HG02870 (cell line): ENCODE data around the gene SLC1A5.

ENCODE experiments used
- ATAC-seq: cut with Tn5 transposase; IDR thresholded peaks from one replicate; pipeline ENCODE4 v1.9.1; 2021; ENCODE audit warnings: mild to moderate bottlenecking, moderate library complexity; ENCODE audit not compliant: unreplicated experiment

SLC1A5 gene

GRCh38 chr19:46745030-46745429, 43.4 kb downstream of the SLC1A5 start:
- ATAC-seq, result no peak

GRCh38 chr19:46744005-46744691, 44.2 kb downstream of the SLC1A5 start:
- no peak for ATAC-seq

DNA sequence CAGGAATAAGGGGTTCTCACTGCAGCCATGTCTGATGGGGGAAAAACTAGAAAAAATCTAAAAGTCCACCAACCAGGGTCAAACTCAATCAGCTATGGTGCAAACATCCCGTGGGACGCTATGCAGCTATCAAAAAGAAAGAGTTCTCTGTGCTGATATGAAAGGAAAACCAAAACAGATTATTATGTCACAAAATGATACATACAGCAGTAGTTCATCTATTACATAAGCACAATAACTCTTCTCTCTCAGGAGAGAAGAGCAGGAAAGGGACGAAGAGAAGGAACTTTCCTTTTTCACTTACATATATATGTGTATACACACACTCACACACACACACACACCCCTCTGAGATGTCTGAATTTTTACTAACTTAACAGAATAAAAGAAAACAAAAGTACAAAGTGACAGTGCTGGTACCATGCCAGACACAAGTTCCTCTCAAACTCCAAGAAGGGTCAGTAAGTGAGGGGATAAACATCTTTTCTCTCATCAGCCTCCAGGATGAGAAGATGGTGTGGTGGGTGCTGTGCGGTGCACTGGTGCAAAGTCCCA, 45.4 kb downstream of the SLC1A5 start:
- ATAC-seq, result no peak

DNA sequence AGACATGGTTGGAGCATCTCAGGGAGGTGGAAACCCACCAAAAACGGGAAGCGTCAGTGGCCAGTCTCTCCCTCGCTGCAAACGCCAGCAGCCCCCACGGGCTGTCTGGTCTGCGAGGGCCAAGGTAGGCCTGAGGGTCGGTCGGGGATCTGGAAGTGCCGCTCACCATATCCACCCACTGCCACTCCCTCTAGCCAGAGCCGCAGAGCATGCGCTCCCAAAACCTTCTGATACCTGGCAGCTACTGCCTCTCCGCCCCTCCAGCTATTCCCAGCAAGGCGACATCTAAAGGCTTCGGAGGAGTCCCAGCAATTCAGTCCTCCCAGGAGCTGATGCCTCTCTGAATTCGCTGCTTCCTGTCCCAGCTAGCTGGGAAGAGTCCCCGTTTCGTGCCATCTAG, 46.9 kb downstream of the SLC1A5 start:
- no peak for ATAC-seq

DNA sequence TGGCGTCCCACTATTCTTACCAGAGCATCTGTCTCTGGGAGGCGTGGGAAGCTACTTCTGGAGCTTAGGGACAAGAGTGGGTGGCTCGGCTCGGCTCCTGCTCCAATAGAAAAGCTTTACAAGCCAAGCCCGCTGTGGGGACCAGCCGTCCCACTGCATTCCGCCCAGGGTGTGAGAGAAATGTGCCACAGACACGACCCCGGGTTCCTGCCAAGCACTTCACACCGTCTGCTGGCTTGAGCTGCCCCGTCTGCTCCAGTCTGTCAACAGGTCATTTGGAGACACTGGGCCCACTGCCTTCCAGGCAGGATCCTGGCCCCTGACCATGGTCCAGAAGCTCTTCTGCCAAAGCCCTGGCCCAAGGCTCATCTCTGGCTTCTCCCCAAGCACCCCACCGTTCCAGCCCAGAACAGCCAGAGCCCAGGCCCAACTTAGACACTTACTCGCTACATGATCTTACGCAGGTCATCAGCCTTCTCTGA, 49.1 kb downstream of the SLC1A5 start:
- no peak for ATAC-seq

GRCh38 chr19:46737761-46738171, 50.6 kb downstream of the SLC1A5 start:
- ATAC-seq, result no peak

GRCh38 chr19:46737298-46737654, 51.1 kb downstream of the SLC1A5 start:
- no peak for ATAC-seq

- ATAC-seq, result no peak
Observed at GRCh38 chr19:46736531-46737297, 51.7 kb downstream of the SLC1A5 start.

GRCh38 chr19:46733690-46734292, 54.6 kb downstream of the SLC1A5 start:
- ATAC-seq, result no peak

- ATAC-seq, result no peak
Observed at GRCh38 chr19:46732966-46733689, 55.3 kb downstream of the SLC1A5 start.

DNA sequence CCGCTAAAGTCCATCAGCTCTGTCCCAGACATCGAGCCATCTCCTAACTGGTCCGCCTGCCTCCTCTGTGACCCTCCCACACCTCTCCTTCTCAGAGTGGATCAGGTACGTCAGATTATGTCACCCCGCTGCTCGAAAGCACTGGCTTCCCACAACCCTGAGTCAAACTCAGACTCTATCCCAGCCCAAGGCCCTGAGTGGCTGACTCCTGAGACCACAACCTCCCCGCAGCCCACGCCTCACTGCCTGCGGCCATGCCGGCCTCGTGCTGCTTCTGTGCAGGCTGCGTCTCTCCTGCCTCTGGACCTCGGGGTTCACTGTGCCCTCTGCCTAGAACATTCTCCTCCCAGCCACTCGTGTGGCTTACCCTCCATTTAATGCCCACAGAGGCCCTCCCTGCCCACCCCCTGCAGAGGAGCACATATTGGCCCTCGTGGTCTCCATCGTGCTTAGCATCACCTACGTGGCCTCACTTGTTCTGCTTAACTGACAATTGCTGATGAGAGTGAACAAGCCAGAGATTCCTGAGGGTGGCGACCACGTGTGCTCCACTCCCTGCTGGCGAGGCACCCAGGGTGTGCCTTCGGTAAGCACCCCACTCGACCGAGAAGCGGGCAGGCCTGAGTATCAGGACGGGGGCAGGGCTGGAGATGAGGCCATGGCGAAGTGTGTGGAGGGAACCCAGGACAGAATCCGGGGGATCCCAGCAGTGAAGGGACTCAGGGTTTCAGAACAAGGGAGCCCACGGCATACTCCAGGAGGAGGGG, 56.0 kb downstream of the SLC1A5 start:
- no peak for ATAC-seq

GRCh38 chr19:46731584-46731983, 56.8 kb downstream of the SLC1A5 start:
- no peak for ATAC-seq

DNA sequence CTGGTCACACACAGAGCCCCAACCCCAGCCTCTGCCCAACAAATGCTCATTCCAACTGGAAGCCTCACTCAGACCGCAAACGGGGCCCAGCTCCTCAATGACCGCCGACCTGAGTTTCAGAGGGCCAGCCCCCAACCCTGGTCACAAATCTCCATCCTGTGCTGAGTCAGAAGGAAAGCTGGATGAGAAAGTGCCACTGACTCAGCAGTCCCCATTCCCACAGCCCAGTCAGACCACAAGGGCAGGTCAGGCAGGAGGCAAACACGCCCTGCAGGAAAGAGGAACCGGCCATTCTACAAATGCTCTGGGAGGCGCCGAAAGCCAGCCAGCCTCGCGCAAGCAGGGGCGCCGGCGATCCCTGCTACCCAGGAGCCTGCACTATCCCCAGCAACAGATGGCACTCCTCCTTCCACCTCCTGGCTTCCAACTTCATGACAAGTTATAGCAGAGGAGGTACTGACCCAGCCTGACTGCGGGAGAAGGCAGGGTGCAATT, 57.3 kb downstream of the SLC1A5 start:
- no peak for ATAC-seq

GRCh38 chr19:46730595-46730994, 57.8 kb downstream of the SLC1A5 start:
- no peak for ATAC-seq

DNA sequence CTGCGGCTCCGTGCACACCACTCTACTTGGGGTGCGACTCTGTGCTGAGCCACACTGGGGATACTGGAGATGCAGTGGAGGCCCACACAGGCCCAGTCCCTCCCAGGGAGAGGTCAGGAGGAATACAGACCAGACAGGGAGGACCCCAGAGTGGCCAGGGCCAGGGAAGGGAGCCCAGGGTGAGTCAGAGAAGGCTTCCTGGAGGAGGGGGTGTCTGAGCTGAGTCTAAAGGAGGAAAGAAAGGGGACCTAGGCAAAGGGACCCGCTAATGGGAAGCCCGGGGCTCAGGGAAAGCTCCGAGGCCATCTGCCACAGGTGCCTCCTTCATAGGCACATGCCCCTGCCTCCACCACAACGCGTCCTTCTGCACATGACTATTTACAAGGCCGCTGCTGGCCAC, 58.2 kb downstream of the SLC1A5 start:
- no peak for ATAC-seq

GRCh38 chr19:46729696-46730095, 58.7 kb downstream of the SLC1A5 start:
- no peak for ATAC-seq

DNA sequence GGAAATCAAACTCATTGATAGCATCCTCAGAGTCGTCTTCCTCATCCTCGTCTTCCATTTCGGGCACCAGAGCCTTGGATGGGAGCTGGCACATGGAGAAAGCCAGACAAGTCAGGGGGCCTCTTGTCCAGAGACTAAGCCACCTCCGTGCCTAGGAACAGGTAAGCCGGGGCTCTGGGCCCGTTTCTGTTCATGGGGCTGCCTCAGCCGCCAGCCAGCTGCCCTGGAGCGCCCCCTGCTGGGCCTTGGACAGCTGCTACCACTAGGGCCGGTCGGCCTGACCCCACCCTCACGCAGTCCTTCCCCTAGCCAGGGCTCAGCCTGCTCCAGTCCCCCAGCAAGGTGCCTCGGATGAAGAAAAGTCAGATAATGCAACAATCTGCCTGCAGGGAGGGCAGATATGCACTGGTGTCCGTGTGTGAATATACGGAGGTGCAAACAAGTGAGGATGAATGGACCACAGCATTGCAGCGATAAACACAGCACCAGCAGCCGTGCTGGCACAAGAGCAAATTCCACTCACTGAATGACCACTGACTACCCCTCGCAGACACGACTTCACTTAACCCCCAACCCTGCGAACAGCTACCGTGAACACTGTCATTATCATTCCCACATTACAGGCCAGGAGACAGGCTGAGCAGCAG, 59.6 kb downstream of the SLC1A5 start:
- no peak for ATAC-seq

- no peak for ATAC-seq
Observed at GRCh38 chr19:46728208-46728607, 60.2 kb downstream of the SLC1A5 start.

DNA sequence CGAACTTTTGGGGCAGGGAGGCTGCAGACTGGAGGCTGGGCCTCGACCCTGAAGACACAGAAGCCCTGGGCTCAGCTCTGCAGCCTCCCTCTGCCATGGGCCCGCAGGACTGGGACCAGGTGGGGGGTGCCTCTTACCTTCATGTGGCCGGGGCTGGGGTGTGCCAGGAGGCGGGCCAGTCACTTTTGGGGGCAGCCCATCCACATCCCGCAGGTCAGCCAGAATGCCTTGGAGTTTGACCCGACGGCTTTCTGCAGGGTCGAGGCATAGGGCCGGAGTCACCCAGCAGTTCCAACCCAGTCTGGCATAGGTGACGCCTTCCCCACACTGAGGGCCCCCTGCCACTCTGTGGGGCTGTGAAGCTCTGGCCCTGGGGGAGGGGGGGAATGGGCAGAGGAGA, 60.6 kb downstream of the SLC1A5 start:
- ATAC-seq, result no peak
